OCI-LY1 (cell line): ENCODE results near the gene LYZL4.

Experiments
- CTCF ChIP-seq: fragments of 200-600 bp; sonication (generic), shearing (Covaris generic); IDR thresholded peaks from 2 replicates; pipeline ENCODE4 v1.5.1; 2017; ENCODE audit warnings: mild to moderate bottlenecking, antibody characterized with exemption, low read length, moderate library complexity, mixed read lengths
- EZH2 ChIP-seq: fragments of 200-600 bp; sonication (generic), shearing (Covaris generic); IDR thresholded peaks from 2 replicates; pipeline ENCODE4 v1.8.0; 2017; ENCODE audit warnings: borderline replicate concordance, mixed run types, mild to moderate bottlenecking, antibody characterized with exemption, low read length, moderate library complexity, mixed read lengths

- TF ChIP-seq EZH2: no peak
- no peak for TF ChIP-seq CTCF
Measured at GRCh38 chr3:42432485-42432884, 22.1 kb upstream of the LYZL4 start.
